GM23248 (cell line): Measurements from ENCODE around the gene TMEM121B. TPM values are rescaled to one million over a fixed set of nuclear protein-coding genes. Genes with fewer than 3 reads are reported as not detected.

Experiments used
- DNase-seq: peaks from one replicate; pipeline ENCODE4 v3.0.0-alpha.2; 2015
- H2AFZ ChIP-seq: fragments of 200-600 bp; sonication (generic); 2 replicates; pipeline ENCODE4 v1.6.1; 2016; ENCODE audit warnings: antibody characterized with exemption
- H3F3A ChIP-seq: fragments of 200-600 bp; sonication (generic); 2 replicates; pipeline ENCODE4 v1.6.1; 2016; ENCODE audit warnings: mild to moderate bottlenecking, antibody characterized with exemption, mixed run types; ENCODE audit not compliant: insufficient read depth
- H3K27ac ChIP-seq: fragments of 200-600 bp; sonication (generic); 2 replicates; pipeline ENCODE4 v1.5.1; 2016; ENCODE audit warnings: mild to moderate bottlenecking
- H3K27me3 ChIP-seq: fragments of 200-600 bp; sonication (generic); replicated peaks from 2 replicates; pipeline ENCODE4 v1.6.1; 2016; ENCODE audit warnings: mild to moderate bottlenecking; ENCODE audit not compliant: insufficient read depth
- H3K36me3 ChIP-seq: fragments of 200-600 bp; sonication (generic); 2 replicates; pipeline ENCODE4 v1.6.1; 2016; ENCODE audit warnings: low read depth, mild to moderate bottlenecking
- H3K4me1 ChIP-seq: fragments of 200-600 bp; sonication (generic); 2 replicates; pipeline ENCODE4 v1.6.1; 2016; ENCODE audit warnings: mild to moderate bottlenecking; ENCODE audit not compliant: insufficient read depth
- H3K4me2 ChIP-seq: fragments of 200-600 bp; sonication (generic); one replicate; pipeline ENCODE4 v1.6.1; 2016; ENCODE audit warnings: mild to moderate bottlenecking; ENCODE audit not compliant: unreplicated experiment
- H3K4me3 ChIP-seq: fragments of 200-600 bp; sonication (generic); 2 replicates; pipeline ENCODE4 v1.5.1; 2016; ENCODE audit warnings: mild to moderate bottlenecking
- H3K79me2 ChIP-seq: fragments of 200-600 bp; sonication (generic); 2 replicates; pipeline ENCODE4 v1.6.1; 2016; ENCODE audit warnings: mild to moderate bottlenecking; ENCODE audit not compliant: insufficient read depth
- H3K9ac ChIP-seq: fragments of 200-600 bp; sonication (generic); 2 replicates; pipeline ENCODE4 v1.6.1; 2016; ENCODE audit warnings: mild to moderate bottlenecking
- H3K9me2 ChIP-seq: fragments of 200-600 bp; sonication (generic); 2 replicates; pipeline ENCODE4 v1.6.1; 2016; ENCODE audit warnings: mixed run types, mild to moderate bottlenecking, moderate library complexity; ENCODE audit not compliant: insufficient read depth
- H3K9me3 ChIP-seq: fragments of 200-600 bp; sonication (generic); one replicate; pipeline ENCODE4 v1.6.1; 2017; ENCODE audit warnings: low read depth
- H4K20me1 ChIP-seq: fragments of 200-600 bp; sonication (generic); 2 replicates; pipeline ENCODE4 v1.6.0; 2016; ENCODE audit not compliant: insufficient read depth
- EZH2 ChIP-seq: fragments of 200-600 bp; sonication (generic); IDR thresholded peaks from 2 replicates; pipeline ENCODE4 v1.6.1; 2018; ENCODE audit warnings: antibody characterized with exemption, mild to moderate bottlenecking; ENCODE audit not compliant: insufficient read depth, poor library complexity, severe bottlenecking
- EZH2phosphoT487 ChIP-seq: fragments of 200-600 bp; sonication (generic); IDR thresholded peaks from 2 replicates; pipeline ENCODE4 v1.6.1; 2018; ENCODE audit warnings: antibody characterized with exemption, moderate library complexity, mild to moderate bottlenecking, low read depth; ENCODE audit not compliant: insufficient read depth
- WGBS, 2 experiments: methylation state at CpG; one replicate each; pipeline ENCODE4 v1.1.6; 2015 to 2017; ENCODE audit warnings: low lambda C conversion rate in 2 of 2, low coverage in 1 of 2; ENCODE audit errors: missing lambda C conversion rate in 2 of 2; 5-methylcytosine and 5-hydroxymethylcytosine counted together
- in situ Hi-C: fragments of 300-500 bp; cut with MboI; formaldehyde crosslinking; loops from 2 replicates; pipeline ENCODE4 v1.15.0; 2020
- polyA plus RNA-seq: library from polyadenylated mRNA; unstranded; fragments of >200 nt; fragmentation: Nextera tagmentation; extraction: Ambion mirVana; gene quantifications from 2 replicates; pipeline ENCODE4 v1.2.1, GENCODE V29; 2016
- total RNA-seq: library from RNA; depleted of rRNA; stranded (reverse); fragments of >200 nt; shearing (Covaris generic); gene quantifications from 2 replicates; pipeline ENCODE4 v1.2.3, GENCODE V29; 2014

TMEM121B gene
- total and polyA plus RNA-seq, 2 experiments from 2014 or later: 0.11 TPM; not detected in 1

GRCh38 chr22:17096071-17096470, 25.1 kb downstream of the TMEM121B start:
- peaks cover 13% of the 10 kb centered on the region for H4K20me1 ChIP-seq
- no peaks in the 10 kb centered on the region for H3K9me3 ChIP-seq
- H3K27ac ChIP-seq: no peak overlapping the region
- peaks cover 16% of the 10 kb centered on the region; the same call in 1 of the 2 replicates for H3K36me3 ChIP-seq
- no peak overlapping the region for H2AFZ ChIP-seq
- no peak overlapping the region for H3K4me2 ChIP-seq
- no peaks in the 10 kb centered on the region for H3K9me2 ChIP-seq
- H3K27me3 ChIP-seq: no peaks in the 10 kb centered on the region
- in situ Hi-C loops: loop anchor here (10.0 kb wide), 1 partner anchor 59 kb away; the partner anchor contains the start of gene HDHD5
- DNase-seq: no peak
- no peaks in the 10 kb centered on the region for H3F3A ChIP-seq
- H3K4me3 ChIP-seq: no peak overlapping the region
- no peak overlapping the region for H3K9ac ChIP-seq
- no peaks in the 10 kb centered on the region for H3K4me1 ChIP-seq
- peaks cover 64% of the 10 kb centered on the region for H3K79me2 ChIP-seq
- TF ChIP-seq EZH2: no peak
- no peak for TF ChIP-seq EZH2phosphoT487
- WGBS, 2 experiments: 98 to 99% methylated on average over 7 of the region's 7 CpGs

GRCh38 chr22:17095538-17095937, 25.6 kb downstream of the TMEM121B start:
- TF ChIP-seq EZH2 (no peak), EZH2phosphoT487 (no peak)
- Histone ChIP-seq H3K9ac (no peak overlapping the region), H4K20me1 (peaks cover 13% of the 10 kb centered on the region), H3K4me1 (no peaks in the 10 kb centered on the region), H3K4me3 (no peak overlapping the region), H3K79me2 (peaks cover 69% of the 10 kb centered on the region), H3F3A (no peaks in the 10 kb centered on the region), H3K27ac (no peak overlapping the region), H3K4me2 (no peak overlapping the region), H2AFZ (no peak overlapping the region), H3K27me3 (no peaks in the 10 kb centered on the region), H3K9me3 (no peaks in the 10 kb centered on the region), H3K9me2 (no peaks in the 10 kb centered on the region), H3K36me3 (peaks cover 16% of the 10 kb centered on the region; the same call in 1 of the 2 replicates)
- peak; percentile 14 for DNase-seq
- in situ Hi-C loops: loop anchor here (10.0 kb wide), 1 partner anchor 59 kb away; the partner anchor contains the start of gene HDHD5
- WGBS, 2 experiments: 88 to 89% methylated on average over 6 of the region's 6 CpGs

- in situ Hi-C loops: loop anchor here (10.0 kb wide), 1 partner anchor 62 kb away; the partner anchor contains the start of gene HDHD5
- Histone ChIP-seq H3K4me2 (no peak overlapping the region), H3K36me3 (no peaks in the 10 kb centered on the region), H3K4me1 (no peaks in the 10 kb centered on the region), H3K27me3 (no peaks in the 10 kb centered on the region), H3K27ac (no peak overlapping the region), H3K4me3 (no peak overlapping the region), H3F3A (no peaks in the 10 kb centered on the region), H4K20me1 (peaks cover 13% of the 10 kb centered on the region), H3K9me2 (no peaks in the 10 kb centered on the region), H3K79me2 (peaks cover 94% of the 10 kb centered on the region), H3K9ac (no peak overlapping the region), H2AFZ (no peak overlapping the region), H3K9me3 (no peaks in the 10 kb centered on the region)
- no peak for TF ChIP-seq EZH2
- no peak for TF ChIP-seq EZH2phosphoT487
- WGBS, 2 experiments: 98% methylated on average over 3 of the region's 3 CpGs
- no peak for DNase-seq
Observed at GRCh38 chr22:17093081-17093480, 28.1 kb downstream of the TMEM121B start.

- DNase-seq: no peak
- Histone ChIP-seq H3F3A (no peaks in the 10 kb centered on the region), H3K27me3 (no peaks in the 10 kb centered on the region), H3K4me3 (no peak overlapping the region), H3K27ac (no peak overlapping the region), H4K20me1 (peaks cover 13% of the 10 kb centered on the region), H3K9ac (no peak overlapping the region), H3K9me2 (no peaks in the 10 kb centered on the region), H3K4me2 (no peak overlapping the region), H2AFZ (no peak overlapping the region), H3K36me3 (no peaks in the 10 kb centered on the region), H3K9me3 (no peaks in the 10 kb centered on the region), H3K79me2 (peaks cover 98% of the 10 kb centered on the region), H3K4me1 (no peaks in the 10 kb centered on the region)
- in situ Hi-C loops: loop anchor here (10.0 kb wide), 1 partner anchor 63 kb away; the partner anchor contains the start of gene HDHD5
- WGBS, 2 experiments: 52 to 53% methylated on average over 4 of the region's 4 CpGs
- TF ChIP-seq EZH2 (no peak), EZH2phosphoT487 (no peak)
Observed at GRCh38 chr22:17091851-17092250, 29.3 kb downstream of the TMEM121B start.

- in situ Hi-C loops: loop anchor here (10.0 kb wide), 1 partner anchor 64 kb away; the partner anchor contains the start of gene HDHD5
- peaks cover 13% of the 10 kb centered on the region for H4K20me1 ChIP-seq
- no peaks in the 10 kb centered on the region for H3K36me3 ChIP-seq
Observed at GRCh38 chr22:17090550-17090949, 30.6 kb downstream of the TMEM121B start.

More at GRCh38 chr22:17090550-17090949, 30.6 kb downstream of the TMEM121B start:
- no peak overlapping the region for H2AFZ ChIP-seq
- peaks cover 6% of the 10 kb centered on the region; the same call in 1 of the 2 replicates for H3K4me1 ChIP-seq
- H3F3A ChIP-seq: no peaks in the 10 kb centered on the region
- peaks cover 99% of the 10 kb centered on the region for H3K79me2 ChIP-seq
- no peak overlapping the region for H3K4me3 ChIP-seq
- no peaks in the 10 kb centered on the region for H3K27me3 ChIP-seq
- no peak overlapping the region for H3K9ac ChIP-seq
- no peak for TF ChIP-seq EZH2phosphoT487
- TF ChIP-seq EZH2: no peak
- H3K4me2 ChIP-seq: no peak overlapping the region
- H3K27ac ChIP-seq: no peak overlapping the region
- no peak for DNase-seq
- no peaks in the 10 kb centered on the region for H3K9me3 ChIP-seq
- no peaks in the 10 kb centered on the region for H3K9me2 ChIP-seq
